ENCODE data around the gene SPIRE1.

The SPIRE1 gene

DNA sequence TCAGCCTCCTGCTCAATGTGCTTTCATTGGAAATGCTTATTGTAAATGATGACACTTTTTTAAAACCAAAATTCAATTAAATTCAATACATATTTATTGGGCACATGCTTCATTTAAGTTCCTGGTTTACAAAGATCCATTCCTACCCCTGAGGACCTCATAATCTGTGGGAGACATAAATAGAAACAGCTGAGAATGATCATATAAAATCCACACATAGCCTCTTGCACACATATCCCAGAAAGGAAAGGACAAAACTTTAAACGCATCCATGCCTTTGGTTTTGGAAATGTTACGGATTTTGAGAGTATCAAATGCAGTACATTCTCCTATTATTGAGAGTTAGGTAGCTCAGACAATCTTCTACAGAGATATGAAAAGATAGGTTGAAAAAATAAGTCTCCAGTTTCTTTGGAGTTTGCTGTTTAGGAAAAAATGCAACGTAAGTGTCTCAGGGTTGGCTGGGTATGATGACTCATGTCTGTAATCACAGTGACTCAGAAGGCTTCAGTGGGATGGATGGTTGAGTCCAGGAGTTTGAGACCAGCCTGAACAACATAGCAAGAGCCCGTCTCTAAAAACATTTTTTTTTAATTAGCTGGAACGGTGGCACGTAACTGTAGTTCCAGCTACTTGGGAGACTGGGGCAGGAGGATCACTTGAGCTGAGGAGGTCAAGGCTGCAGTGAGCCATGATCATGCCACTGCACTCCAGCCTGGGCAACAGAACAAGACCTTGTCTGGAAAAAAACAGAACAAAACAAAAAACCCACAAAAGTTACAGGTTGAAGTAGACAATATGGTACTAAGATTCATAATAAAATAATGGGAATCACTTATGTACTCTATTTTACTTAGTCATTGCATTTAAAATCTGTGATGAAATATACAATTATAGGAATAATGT, 254.1 kb downstream of the SPIRE1 start:
- Histone ChIP-seq H3K4me2 (ENCODE audit: insufficient read depth, low read length) (no peak overlapping the region), H3K4me1 (ENCODE audit: insufficient read depth, low read length) (no peaks in the 10 kb centered on the region), H3K9ac (ENCODE audit: low read depth, low read length) (no peak overlapping the region), H3K36me3 (ENCODE audit: insufficient read depth, low read length) (no peaks in the 10 kb centered on the region), H4K20me1 (ENCODE audit: insufficient read depth, low read length) (no peaks in the 10 kb centered on the region), H2AFZ (ENCODE audit: low read depth, low read length) (no peak overlapping the region), H3K27ac (ENCODE audit: low read length) (no peak overlapping the region), H3K27me3 (ENCODE audit: insufficient read depth, low read length, poor library complexity) (peaks cover 5% of the 10 kb centered on the region), H3K4me3 (ENCODE audit: low read depth in 1 of 2, low read length in 2 of 2) (no peak overlapping the region), H3K9me3 (ENCODE audit: insufficient read depth, low read length, severe bottlenecking) (no peaks in the 10 kb centered on the region), H3K79me2 (ENCODE audit: insufficient read depth, low read length) (no peaks in the 10 kb centered on the region)
- no peak for ATAC-seq (ENCODE audit: insufficient read depth, low read depth)
- no peak for DNase-seq
- TF ChIP-seq, protein P1, sequence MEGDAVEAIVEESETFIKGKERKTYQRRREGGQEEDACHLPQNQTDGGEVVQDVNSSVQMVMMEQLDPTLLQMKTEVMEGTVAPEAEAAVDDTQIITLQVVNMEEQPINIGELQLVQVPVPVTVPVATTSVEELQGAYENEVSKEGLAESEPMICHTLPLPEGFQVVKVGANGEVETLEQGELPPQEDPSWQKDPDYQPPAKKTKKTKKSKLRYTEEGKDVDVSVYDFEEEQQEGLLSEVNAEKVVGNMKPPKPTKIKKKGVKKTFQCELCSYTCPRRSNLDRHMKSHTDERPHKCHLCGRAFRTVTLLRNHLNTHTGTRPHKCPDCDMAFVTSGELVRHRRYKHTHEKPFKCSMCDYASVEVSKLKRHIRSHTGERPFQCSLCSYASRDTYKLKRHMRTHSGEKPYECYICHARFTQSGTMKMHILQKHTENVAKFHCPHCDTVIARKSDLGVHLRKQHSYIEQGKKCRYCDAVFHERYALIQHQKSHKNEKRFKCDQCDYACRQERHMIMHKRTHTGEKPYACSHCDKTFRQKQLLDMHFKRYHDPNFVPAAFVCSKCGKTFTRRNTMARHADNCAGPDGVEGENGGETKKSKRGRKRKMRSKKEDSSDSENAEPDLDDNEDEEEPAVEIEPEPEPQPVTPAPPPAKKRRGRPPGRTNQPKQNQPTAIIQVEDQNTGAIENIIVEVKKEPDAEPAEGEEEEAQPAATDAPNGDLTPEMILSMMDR (IDR thresholded peaks at IDR 0.05; ENCODE audit: borderline replicate concordance, extremely low read depth, low read length, poor library complexity, severe bottlenecking): no peak
- no peak for TF ChIP-seq EZH2 (IDR thresholded peaks at IDR 0.05; ENCODE audit: borderline replicate concordance, low read depth, low read length, severe bottlenecking)

DNA sequence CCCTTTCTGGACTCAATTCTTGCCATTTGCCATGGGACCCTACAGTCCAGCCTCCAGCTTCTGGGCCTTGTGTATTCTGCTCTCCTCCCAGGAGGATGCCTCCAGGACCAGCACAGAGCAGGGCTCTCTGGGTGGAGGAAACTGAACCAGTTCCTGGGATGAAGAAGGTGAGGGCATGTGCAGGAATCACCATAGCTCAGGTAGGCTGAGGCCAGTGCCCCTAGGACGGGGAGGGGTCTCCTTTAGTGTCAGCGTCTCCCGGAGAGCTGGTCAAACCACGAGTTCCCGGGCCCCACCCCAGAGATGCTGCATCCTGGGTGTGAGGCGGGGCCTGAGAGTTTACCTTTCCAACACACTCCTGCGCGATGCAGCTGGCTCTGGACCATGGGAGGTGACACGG, 256.0 kb downstream of the SPIRE1 start:
- H3K27me3 ChIP-seq (ENCODE audit: insufficient read depth, low read length, poor library complexity): peaks cover 5% of the 10 kb centered on the region
- ATAC-seq (ENCODE audit: insufficient read depth, low read depth) (no peak), DNase-seq (no peak)
- no peaks in the 10 kb centered on the region for H4K20me1 ChIP-seq (ENCODE audit: insufficient read depth, low read length)
- H3K9ac ChIP-seq (ENCODE audit: low read depth, low read length): no peak overlapping the region
- no peak overlapping the region for H3K4me3 ChIP-seq (ENCODE audit: low read depth in 1 of 2, low read length in 2 of 2)
- no peaks in the 10 kb centered on the region for H3K36me3 ChIP-seq (ENCODE audit: insufficient read depth, low read length)
- no peak for TF ChIP-seq EZH2 (IDR thresholded peaks at IDR 0.05; ENCODE audit: borderline replicate concordance, low read depth, low read length, severe bottlenecking)
- TF ChIP-seq, protein P1 (IDR thresholded peaks at IDR 0.05; ENCODE audit: borderline replicate concordance, extremely low read depth, low read length, poor library complexity, severe bottlenecking): no peak
- no peaks in the 10 kb centered on the region for H3K9me3 ChIP-seq (ENCODE audit: insufficient read depth, low read length, severe bottlenecking)
- no peak overlapping the region for H2AFZ ChIP-seq (ENCODE audit: low read depth, low read length)
- H3K4me1 ChIP-seq (ENCODE audit: insufficient read depth, low read length): no peaks in the 10 kb centered on the region
- no peak overlapping the region for H3K4me2 ChIP-seq (ENCODE audit: insufficient read depth, low read length)
- no peaks in the 10 kb centered on the region for H3K79me2 ChIP-seq (ENCODE audit: insufficient read depth, low read length)
- H3K27ac ChIP-seq (ENCODE audit: low read length): no peak overlapping the region

DNA sequence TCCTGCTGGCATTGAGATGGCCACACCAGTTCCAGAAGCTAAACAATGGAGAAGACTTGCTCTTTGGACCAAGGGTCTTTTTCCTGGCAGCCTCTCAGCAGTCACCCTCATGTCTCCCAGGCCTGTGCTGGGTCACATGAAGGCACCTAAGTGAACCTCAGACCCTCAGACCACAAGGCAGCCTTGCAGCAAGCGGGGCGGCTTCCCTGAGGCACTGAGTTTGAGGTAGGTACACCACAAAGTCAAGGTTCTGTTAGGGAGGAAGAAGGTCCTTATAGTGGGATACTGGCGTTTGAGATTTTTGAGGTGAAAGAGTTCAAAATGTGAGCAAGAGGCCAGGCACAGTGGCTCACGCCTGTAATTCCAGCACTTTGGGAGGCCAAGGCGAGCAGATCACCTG, 258.7 kb downstream of the SPIRE1 start:
- Histone ChIP-seq H3K4me3 (ENCODE audit: low read depth in 1 of 2, low read length in 2 of 2) (no peak overlapping the region), H3K79me2 (ENCODE audit: insufficient read depth, low read length) (no peaks in the 10 kb centered on the region), H3K9ac (ENCODE audit: low read depth, low read length) (no peak overlapping the region), H3K4me1 (ENCODE audit: insufficient read depth, low read length) (no peaks in the 10 kb centered on the region), H4K20me1 (ENCODE audit: insufficient read depth, low read length) (no peaks in the 10 kb centered on the region), H3K9me3 (ENCODE audit: insufficient read depth, low read length, severe bottlenecking) (no peaks in the 10 kb centered on the region), H3K36me3 (ENCODE audit: insufficient read depth, low read length) (no peaks in the 10 kb centered on the region), H3K4me2 (ENCODE audit: insufficient read depth, low read length) (no peak overlapping the region), H2AFZ (ENCODE audit: low read depth, low read length) (no peak overlapping the region), H3K27me3 (ENCODE audit: insufficient read depth, low read length, poor library complexity) (peaks cover 2% of the 10 kb centered on the region), H3K27ac (ENCODE audit: low read length) (no peak overlapping the region)
- no peak for ATAC-seq (ENCODE audit: insufficient read depth, low read depth)
- DNase-seq: no peak
- TF ChIP-seq EZH2 (IDR thresholded peaks at IDR 0.05; ENCODE audit: borderline replicate concordance, low read depth, low read length, severe bottlenecking): no peak
- TF ChIP-seq, protein P1 (IDR thresholded peaks at IDR 0.05; ENCODE audit: borderline replicate concordance, extremely low read depth, low read length, poor library complexity, severe bottlenecking): no peak
